ENCODE results near the gene PCBP4.

The PCBP4 gene

DNA sequence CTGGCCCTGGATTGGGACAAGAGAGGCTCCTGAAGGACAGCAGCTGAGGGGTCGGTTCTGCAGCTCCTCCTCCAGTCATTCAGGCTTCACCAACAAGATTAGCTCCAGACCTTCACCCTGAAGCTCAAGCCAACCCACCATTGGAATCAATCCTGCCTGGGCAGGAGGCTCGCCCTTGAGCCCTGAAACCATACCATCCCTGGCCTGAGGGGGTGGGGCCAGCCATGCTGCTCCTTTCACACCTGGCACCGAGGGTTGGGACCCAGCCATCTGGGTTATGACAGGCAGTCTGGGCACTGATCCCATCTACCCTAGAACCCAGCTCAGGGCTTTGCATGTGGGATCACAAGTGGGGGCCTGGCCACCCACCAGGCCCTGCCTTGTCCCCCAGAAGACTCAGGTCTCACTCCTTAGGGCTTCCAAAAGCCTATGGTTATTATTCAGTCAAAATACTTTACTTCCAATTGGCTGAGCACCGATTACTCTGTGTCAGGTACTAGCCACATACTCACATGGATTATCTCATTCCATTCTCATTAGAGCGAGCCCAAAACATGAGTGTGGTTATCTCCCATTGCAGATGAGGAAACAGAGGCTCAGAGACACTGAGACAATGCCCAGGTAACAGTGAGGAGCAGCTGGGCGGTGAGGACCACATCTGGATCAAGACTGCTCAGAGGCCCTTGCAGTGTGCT lies 3.5 kb upstream of the PCBP4 start:
- no peak for DNase-seq

DNA sequence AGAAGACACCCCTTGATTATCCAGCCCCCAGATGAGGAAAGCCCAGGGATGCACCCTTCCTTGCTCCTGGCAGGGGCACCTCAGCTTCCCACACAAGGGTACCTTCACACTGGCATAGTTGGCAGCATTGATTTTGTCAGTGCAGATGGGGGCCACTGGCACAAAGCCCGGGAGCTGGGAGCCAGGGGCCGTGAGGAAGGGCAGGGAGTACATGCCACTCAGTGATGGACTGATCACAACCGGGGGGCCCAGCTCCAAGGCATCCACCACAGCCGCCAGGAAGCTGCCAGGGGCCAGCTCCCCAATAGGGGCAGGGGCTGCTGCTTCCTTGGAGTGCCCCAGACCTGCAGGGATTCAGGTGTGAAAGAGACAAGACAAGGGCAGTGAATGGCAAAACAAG lies 2.6 kb upstream of the PCBP4 start:
- DNase-seq: no peak

DNA sequence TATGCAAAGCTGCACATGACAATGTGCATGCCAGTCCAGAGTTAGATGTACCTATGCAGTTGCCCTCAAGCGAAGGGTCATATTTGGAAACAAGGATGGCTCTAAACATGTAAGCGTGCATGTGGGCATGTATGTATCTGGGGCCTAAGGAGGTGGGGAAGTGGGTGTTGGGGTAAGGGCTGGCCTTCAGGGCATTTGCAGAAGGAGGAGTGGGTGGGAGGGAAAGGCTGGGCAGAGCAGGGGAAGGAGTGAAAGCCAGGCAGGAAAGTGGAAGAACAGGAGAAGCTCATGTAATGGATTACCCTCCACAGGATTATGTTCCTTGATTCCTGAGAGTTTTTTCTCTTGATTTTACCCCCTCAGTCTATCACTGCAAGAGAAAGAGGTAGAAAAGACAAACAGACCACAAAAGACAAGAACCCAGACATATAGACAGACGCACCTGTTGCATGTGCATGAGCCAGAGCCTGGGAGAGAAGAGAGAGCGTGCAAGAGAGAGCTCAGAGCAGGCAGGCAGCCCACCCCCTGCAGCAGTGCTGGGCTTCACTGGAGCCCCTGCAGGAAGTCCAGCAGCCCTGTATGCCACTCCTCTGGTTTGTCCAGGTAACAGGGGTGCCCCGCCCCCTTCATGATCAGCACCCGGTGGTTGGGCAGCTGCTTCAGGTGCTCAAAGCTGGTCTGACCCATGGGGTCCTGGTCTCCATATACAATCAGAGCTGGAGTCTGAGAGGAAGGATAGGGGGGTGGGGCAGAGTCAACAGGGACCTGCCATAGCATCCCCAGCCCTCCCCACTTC lies 1.8 kb upstream of the PCBP4 start:
- no peak for DNase-seq

DNA sequence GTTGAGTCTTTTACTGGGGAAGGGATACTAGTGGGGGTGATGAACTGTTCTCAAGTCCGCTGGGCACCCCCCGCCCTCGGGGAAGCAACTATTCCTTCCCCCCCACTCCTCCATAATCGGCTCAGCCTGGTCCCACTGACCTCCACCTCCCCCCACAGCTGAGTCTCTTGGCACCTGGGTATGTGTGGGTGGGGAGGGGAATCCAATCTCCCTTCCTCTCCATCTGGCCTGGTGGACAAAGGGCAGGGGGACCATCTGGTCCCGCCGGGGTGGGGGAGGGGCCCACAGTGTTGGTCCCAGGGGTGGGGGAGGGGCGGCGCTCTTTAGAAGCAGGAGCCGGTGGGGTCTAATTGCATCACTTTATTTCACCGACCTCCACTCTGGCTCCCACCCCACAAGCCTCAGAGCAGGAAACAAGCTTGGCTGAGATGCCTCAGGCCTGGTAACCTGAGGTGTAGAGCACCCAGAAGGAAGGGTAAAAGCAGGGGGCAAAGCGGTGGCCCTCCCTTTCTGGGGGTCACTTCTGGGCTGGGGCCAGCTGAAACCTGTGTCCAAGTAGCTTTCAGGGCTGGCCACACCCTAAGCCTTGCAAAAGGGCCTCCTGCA lies 1.0 kb upstream of the PCBP4 start:
- DNase-seq: no peak

DNA sequence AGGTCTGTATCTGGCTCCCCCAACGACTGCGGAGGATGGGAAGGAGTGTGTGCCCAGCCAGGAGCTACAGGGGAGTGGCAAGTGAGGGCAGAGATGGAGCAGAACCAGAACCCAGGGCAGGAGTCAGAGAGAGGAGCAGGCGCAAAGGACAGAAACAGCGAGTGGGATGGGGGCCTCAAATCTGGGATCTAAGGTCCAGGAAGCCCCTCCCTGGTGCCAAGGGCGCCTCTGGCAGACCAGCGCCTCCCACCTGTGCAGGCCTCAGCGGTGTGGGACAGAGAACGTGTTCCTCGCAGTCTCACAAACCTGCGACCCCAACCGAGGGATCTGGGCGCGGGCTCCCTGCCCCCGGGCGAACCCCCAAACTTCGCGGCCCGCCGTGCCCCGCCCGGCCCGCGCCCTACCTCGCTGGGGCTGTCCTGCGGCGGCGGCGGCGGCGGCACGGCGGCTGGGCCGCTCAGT lies 301 bp downstream of the PCBP4 start:
- DNase-seq: peak; percentile 30

DNA sequence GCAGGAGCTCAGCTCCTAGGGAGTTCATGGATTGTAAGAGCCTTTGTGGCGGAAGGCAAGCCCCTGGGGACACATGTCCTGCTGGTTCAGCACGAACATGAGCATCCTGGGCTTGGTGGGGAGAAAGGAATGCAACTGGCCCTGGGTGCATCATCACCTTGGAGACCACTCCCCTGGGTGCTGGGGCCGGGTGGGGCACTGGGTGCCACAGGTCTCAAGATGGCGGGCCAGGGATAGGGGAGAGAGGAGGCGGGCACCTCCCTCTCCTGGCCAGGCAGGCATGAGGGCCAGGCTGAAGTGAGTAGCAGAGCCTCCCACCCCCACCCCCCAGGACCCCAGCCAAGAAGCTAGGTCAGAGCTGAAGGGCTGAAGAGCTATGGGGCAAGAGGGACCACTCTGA lies 768 bp downstream of the PCBP4 start:
- no peak for DNase-seq

DNA sequence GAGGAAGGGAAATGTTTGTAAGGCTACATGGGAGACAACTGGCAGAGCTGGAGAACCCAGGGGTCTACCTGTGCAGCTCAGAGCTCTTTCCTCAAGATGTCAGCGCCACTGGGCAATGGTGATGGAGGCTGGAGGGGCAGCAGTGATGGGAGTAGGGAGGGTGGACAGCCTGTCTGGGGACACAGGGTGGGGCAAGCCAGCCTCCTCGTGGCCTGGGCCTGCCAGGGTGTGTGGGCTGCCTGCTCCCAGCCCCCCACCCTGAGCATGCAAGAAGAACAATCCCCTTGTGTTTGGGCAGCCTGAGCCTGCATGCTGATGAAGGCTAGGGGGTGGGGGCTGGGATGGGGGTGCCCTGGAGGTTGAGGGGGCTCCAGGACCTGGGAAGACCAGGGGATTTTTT lies 1.2 kb downstream of the PCBP4 start:
- no peak for DNase-seq

DNA sequence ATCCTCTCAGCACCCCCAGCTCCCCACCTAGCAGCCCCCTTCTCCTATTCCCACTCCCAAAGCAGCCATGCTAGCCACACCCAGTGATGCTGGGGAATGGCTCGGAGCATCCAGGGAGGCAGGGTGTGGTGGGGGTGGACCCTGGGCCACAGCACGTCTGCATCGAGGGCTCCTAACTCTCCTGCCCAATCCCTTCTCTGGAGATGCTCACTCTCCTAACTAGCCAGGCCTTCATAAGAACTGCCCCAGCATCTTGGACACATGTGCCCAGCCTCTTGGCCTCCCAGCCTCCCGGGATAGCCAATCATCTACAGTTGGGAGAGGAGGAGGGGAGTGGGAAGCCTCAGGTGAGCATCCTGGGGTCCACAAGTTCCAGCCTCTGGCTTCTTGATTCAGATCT lies 2.7 kb downstream of the PCBP4 start:
- DNase-seq: no peak

DNA sequence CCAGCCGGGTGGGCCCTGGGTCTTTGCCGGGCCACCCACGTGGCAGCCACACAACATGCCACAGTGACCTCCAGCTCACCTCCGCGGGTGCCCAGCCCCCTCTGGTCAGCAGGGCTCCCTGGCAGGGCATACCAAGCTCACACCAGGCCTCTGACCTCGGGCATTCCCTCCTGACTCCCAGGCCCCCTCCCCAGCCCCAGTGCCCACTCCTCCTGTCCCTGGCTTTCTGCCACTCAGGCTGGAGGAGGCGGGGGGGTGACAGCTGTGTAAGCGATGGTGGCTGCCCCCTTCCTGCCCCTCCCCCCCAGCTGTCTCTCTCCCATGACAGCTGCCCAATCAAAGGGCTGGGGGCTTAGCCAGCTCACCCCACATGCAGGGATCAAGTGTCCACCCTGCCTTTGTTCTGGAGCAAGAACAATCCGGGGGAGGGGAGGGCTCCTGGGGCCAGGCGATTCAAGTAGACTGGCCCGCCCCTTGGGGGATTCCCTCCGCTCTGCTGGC lies 3.3 kb downstream of the PCBP4 start:
- DNase-seq: no peak

DNA sequence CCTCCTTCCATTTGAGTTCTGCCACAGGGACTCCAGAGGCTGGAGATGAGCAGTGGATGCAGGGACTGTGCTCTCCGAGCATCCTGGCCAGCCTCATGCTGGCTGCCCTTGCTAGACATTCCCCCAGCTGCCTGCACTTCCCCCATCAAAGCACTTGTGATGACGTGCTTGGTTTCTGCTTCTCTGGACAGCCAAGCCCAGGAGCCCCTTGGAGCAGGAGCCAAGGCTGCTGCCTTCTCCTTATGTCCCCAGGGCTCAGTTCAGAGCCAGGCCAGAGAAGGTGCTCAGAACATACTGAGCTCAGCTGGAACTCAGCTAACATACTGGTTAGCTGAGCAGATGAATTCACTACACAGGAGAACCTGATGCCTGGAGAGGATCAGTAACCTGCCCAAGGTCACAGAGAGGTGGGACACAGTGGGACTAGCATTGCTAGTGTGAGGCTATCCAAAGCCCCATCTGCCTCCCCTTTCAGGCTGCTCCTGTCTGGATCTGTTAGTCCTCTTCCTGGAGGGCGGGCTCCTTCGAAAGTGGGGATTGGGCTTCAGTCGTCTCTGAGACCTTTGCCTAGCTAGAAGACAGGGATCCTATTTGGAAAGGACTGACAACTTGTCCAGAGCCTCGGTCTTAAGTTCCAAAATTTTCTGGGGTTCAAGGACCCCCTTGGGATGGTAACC lies 4.3 kb downstream of the PCBP4 start:
- DNase-seq: no peak

DNA sequence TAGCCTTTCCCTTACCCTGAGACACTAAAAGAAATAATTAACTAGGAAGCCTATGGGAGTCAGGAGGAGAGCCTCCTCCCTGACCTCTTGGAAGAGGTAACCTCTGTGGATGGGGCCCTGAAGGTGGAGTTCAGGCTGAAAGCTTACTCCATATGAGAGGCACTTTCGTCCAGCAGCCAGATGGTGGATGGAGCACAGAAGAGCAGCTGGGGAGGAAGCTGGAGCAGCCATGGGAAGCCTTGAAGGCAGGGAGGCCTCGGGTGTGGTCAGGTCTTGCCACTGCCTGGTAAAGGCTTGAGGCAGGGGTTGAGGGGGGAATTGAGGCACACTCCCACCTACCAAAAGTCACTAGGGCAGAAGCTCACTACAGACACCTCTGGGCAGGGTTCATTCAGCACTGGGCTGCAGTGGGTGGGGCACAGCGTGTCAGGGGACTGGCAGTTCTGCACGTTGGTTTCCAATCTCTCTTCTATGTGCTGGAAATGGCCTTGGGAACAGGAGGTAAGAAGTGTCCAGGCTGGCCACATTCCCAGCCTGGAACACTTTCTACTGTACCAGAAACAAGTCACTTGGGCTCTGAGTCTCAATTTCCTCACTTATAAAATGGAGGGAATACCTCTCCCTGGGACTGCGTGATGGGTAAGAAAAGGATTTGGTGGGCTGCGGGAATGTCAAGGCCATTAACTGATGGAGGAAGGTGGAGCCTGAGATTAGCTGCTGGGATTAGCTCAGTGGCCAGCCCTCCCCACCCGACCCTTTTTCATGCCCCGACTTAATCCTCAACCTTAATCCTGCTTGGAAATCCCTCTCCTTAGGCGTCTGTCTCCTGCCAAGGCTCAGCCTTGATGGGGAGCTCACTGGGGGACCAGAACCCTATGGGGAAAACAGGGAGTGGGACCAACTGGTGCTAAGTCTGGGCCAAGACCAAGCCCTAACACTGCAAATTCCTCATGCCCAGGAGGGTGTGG lies 5.4 kb downstream of the PCBP4 start:
- no peak for DNase-seq

DNA sequence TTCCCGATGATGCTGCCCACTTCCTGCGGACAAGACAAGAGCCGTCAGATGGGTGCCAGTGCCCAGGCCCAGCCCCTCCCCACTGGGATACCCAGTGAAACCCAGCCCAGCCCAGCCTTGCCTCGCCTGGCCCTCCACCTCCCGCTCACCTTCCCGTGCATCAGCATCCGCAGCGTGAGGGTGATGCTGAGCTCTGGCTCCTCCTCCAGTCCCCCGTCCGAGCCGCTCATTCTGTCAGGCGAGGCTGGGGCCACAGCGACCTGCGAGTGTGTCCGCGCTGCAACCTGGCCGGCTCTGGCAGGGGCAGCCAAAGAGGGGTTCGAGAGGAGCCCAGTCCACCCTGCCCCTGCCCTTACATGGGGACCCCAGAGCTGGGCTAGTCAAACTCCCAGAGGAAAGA lies 6.2 kb downstream of the PCBP4 start:
- DNase-seq: no peak

DNA sequence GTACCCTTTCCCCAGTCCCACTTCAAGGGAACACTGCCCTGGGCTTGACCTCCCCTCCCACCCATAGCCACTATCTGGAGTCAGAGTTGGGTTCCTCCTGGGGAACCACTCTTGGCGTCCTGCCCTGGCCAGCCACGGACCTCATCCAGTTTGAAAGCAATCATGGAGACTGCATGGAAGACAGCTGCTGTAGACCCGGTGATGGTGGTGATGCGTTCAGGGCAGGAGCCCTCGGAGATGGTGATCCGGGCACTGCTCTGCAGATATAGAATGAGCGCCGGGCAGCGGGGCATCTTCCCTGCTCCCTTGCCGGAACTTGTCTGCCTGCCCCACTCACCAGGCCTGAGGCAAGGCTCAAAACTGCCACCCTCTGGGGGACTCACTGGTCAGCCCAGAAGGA lies 6.9 kb downstream of the PCBP4 start:
- no peak for DNase-seq

DNA sequence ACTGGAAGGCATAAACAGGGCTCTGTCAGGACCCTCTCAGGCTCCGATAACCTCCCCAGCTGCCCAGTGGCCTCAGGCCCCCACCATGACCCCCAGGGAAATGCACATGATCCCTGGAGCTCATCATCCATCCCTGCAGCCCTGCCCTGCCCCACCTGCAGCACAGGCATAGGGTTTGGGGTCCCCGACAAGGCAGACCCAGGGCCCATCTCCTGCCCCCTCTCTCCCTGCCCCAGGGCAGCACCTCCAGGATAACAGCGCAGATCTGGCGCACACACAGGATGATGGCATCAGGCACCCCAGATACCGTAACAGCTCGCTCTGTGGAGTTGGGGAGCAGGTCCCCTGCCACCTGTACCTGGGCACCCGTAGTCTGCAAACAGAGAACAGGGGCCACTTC lies 7.6 kb downstream of the PCBP4 start:
- DNase-seq: no peak

DNA sequence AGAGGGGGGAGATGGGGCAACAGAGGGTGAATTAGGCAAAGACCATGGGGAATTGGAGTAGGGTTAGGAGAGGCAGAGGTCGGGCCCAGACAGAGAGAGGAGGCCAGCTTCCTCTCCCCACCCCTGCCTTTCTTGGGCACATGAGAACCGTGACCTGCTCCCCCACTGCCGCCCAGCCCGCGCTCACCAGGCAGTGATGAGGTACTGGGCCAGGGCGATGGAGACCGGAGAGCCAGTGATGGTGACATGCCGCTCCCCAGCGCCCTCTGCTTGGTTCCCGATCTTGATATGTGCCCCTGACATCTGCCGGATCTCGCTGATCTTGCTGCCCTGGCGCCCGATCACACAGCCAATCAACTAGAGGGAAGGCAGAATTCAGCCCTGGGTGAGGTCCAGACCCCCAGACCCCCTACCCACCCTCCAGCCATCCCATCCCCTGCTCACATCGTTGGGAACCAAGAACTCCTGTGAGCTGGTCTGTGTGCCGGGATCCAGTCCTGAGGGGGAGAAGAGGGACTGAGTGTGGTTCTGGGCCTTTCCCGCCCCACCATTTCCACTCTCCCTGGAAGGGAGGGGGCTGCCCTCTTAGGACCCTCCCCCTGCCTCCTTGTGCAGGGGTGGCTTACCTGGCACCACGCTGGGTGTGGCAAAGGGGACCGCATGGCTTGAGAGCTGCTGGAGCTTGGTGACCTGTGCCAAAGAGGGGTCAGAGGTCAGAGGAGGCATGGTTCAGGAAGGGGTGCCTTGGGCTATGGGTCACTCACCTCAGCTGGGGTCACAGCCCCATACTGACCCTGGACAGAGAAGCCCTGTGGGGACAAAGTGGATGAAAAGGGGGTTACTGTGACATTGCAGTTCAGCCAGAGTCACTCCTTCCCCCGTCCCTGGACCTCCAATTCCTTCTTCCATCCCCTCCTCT lies 8.4 kb downstream of the PCBP4 start:
- no peak for DNase-seq

DNA sequence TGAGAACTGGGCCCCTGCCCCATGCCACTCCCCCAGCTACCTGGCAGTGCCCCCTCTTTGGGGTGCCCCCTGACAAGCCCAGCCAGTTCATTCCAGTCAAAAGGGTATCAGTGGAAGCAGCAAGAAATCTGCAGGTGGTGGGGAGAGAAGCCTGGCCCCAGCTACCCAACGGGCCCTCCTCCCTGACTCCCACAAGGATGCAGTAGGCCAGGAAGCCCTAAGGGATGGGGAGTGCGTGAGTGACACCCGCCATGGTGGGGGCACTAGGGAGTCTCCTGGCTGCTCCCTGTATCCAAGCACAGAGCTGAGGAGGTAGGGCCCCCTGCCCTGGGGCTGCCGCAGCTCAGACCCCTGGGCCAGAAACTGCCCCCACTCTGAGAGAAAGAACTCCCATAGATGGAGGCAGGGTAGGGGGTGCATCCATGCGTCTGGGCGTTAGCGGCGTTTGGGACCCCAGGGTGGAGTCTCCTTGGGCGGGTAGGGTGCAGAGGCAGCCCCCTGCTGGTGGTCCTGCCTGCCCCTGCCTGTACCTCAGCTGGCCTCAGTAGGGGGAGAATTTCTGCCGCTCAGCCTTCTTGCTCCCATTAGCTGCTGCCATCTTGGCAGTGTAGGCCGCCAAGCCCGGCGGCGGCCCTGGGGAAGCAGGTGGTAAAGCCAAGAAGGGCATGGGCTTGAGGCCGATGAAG lies 9.6 kb downstream of the PCBP4 start:
- no peak for DNase-seq

DNA sequence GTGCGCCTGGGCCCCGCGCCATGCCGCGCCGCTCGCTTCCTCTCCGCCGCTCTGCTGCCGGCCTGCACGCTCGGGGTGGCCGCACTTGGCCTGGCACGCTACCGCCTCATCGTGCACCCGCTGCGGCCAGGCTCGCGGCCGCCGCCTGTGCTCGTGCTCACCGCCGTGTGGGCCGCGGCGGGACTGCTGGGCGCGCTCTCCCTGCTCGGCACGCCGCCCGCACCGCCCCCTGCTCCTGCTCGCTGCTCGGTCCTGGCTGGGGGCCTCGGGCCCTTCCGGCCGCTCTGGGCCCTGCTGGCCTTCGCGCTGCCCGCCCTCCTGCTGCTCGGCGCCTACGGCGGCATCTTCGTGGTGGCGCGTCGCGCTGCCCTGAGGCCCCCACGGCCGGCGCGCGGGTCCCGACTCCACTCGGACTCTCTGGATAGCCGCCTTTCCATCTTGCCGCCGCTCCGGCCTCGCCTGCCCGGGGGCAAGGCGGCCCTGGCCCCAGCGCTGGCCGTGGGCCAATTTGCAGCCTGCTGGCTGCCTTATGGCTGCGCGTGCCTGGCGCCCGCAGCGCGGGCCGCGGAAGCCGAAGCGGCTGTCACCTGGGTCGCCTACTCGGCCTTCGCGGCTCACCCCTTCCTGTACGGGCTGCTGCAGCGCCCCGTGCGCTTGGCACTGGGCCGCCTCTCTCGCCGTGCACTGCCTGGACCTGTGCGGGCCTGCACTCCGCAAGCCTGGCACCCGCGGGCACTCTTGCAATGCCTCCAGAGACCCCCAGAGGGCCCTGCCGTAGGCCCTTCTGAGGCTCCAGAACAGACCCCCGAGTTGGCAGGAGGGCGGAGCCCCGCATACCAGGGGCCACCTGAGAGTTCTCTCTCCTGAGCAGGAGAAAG lies 11.1 kb downstream of the PCBP4 start:
- no peak for DNase-seq

DNA sequence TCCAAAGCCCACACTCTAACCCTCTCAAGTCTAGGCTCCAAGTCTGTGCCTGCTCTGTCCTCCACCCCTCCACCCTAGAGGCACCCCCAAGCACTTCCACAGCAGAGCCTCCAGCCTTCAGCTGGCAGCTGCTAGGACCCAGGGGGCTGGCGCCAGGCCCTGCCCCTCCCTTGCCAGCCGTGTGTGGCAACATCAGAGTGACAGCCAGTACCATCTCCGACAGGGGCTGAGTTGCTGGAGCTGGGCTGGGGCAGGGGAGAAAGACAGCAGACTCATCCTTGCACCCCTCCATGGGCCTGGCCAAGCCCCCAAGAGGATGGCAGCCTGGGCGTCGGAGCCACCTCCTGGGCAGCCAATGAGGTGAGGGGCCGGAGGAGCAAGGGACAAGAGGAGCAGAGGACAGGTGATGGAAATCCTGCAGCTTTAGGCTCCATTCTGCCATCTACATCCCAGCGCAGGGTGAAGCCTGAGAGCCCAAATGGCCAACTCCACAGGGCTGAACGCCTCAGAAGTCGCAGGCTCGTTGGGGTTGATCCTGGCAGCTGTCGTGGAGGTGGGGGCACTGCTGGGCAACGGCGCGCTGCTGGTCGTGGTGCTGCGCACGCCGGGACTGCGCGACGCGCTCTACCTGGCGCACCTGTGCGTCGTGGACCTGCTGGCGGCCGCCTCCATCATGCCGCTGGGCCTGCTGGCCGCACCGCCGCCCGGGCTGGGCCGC lies 11.9 kb downstream of the PCBP4 start, which contains the start of gene GPR62:
Gene GPR62 (plus strand): TSS at position 207 of the 718 bp plus-strand sequence. CDS start 272 bp downstream, at position 479.
- no peak for DNase-seq
